Lower lobe of right lung (tissue), 2 donors: Measurements from ENCODE around the gene CCDC146. TPM values are rescaled to one million over a fixed set of nuclear protein-coding genes. Genes with fewer than 3 reads are reported as not detected.
"Not testable (repeated sequence)": the region's sequence is repeated elsewhere in the genome, so short reads cannot be mapped to it uniquely, and the experiment has no call there.

ENCODE experiments used
- ATAC-seq, 2 donors: fragments of 200-7000 bp; cut with Tn5 transposase; one replicate each; pipeline ENCODE4 v1.9.1; 2020 to 2022; ENCODE audit warnings: mild to moderate bottlenecking in 2 of 2, moderate library complexity in 2 of 2
- DNase-seq: peaks from one replicate; pipeline ENCODE4 v3.0.0-alpha.2; 2020
- H3K27ac ChIP-seq: fragments of 200-600 bp; one replicate; pipeline ENCODE4 v1.8.0; 2022
- H3K27me3 ChIP-seq: fragments of 200-600 bp; one replicate; pipeline ENCODE4 v1.8.0; 2022; ENCODE audit warnings: low read depth
- H3K36me3 ChIP-seq: fragments of 200-600 bp; one replicate; pipeline ENCODE4 v1.8.0; 2022; ENCODE audit warnings: mild to moderate bottlenecking
- H3K4me1 ChIP-seq: fragments of 200-600 bp; one replicate; pipeline ENCODE4 v1.8.0; 2022
- H3K4me3 ChIP-seq: fragments of 200-600 bp; one replicate; pipeline ENCODE4 v1.8.0; 2022; ENCODE audit warnings: mild to moderate bottlenecking
- H3K9me3 ChIP-seq: fragments of 200-600 bp; one replicate; pipeline ENCODE4 v1.8.0; 2022
- intact Hi-C: fragments of 100-400 bp; cut with DNase I; formaldehyde crosslinking; loops from one replicate; pipeline ENCODE4 v1.11.0; 2022
- total RNA-seq: library from RNA; stranded (reverse); fragmentation: NEBNext Ultra II Directional; extraction: Animal tissue kit (Norgen Biotek cat#: 25700); gene quantifications from one replicate; pipeline ENCODE4 v1.2.1, GENCODE V29; 2021
- TF ChIP-seq, protein P1 (sequence below): fragments of 200-600 bp; IDR thresholded peaks from one replicate; pipeline ENCODE4 v1.8.0; 2022; ENCODE audit warnings: antibody characterized with exemption, mild to moderate bottlenecking
- donor health status: DM: no; HTN: yes; CAD: no; lungs with severe emphysema.

Gene CCDC146
- total RNA-seq, 1 donor from 2014 or later: 17.3 TPM

DNA sequence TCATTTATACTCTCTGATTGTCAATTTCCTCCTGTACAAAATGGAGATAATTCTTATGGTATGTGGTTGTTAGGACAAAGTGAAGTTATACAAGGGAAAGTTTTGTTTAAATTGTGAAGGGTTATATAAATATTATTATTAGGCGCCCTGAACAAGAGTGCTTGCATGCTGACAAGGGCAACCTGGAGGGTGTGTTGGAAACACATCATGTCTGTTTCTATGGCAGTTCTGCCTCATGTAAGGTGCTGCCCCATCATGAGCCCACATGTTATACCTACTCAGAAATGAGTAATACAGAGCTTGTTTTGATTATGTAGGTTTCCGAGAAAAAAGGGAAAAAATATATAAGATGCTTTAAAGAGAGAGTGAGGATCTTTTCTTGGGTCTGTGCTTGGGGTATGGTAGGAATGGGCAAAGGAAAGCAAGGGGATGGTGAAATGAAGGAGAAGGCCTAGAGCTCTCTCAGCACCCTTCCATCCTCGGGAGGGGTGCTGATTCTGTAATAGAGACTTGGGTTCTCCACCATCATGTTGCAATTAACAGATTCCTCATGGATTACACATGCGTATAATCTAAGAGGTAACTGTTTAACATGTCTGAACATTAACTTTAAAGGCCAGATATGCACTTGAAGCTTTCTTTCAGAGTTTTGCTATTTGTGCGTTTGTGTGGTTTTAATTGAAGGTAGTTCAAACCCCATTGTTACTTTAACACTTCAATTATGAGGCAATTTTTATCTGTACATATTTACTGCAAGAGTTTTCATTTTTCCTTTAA is 33.4 kb downstream of the CCDC146 start:
- H3K36me3 ChIP-seq, H3K4me3 ChIP-seq, H3K9me3 ChIP-seq, H3K4me1 ChIP-seq, ATAC-seq, H3K27ac ChIP-seq, H3K27me3 ChIP-seq, DNase-seq, intact Hi-C loops: not testable (repeated sequence)

GRCh38 chr7:77157034-77157433 is 34.6 kb downstream of the CCDC146 start:
- H3K27me3 ChIP-seq, H3K27ac ChIP-seq, DNase-seq, H3K4me1 ChIP-seq, intact Hi-C loops, H3K36me3 ChIP-seq, H3K4me3 ChIP-seq, H3K9me3 ChIP-seq: not testable (repeated sequence)
- peak; percentile 29 to 41 for ATAC-seq

DNA sequence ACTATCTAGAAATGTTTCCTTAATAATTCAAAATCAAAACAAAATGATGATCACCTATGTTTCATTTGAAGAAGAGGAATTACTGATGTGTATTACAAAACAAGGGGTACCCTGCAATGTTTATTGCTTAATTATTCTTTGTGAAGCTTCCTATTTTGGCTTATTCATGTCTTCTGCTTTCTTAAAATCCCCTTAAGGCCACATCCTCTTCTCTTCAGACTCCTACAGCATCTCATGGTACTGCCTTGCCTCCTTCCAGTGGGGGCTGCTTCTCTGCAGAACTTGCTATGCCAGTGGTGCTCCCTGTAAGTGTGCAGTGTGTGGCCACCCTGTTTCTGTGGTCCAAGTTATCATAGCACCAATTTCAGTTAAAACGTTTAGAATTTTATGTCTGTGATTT is 35.0 kb downstream of the CCDC146 start:
- Histone ChIP-seq H3K27ac (no peak overlapping the region), H3K4me1 (no peaks in the 10 kb centered on the region), H3K27me3 (no peaks in the 10 kb centered on the region), H3K36me3 (no peaks in the 10 kb centered on the region), H3K4me3 (no peak overlapping the region), H3K9me3 (no peaks in the 10 kb centered on the region)
- DNase-seq (peak; percentile 37), ATAC-seq (peak; percentile 68 to 78)
- TF ChIP-seq, protein P1, sequence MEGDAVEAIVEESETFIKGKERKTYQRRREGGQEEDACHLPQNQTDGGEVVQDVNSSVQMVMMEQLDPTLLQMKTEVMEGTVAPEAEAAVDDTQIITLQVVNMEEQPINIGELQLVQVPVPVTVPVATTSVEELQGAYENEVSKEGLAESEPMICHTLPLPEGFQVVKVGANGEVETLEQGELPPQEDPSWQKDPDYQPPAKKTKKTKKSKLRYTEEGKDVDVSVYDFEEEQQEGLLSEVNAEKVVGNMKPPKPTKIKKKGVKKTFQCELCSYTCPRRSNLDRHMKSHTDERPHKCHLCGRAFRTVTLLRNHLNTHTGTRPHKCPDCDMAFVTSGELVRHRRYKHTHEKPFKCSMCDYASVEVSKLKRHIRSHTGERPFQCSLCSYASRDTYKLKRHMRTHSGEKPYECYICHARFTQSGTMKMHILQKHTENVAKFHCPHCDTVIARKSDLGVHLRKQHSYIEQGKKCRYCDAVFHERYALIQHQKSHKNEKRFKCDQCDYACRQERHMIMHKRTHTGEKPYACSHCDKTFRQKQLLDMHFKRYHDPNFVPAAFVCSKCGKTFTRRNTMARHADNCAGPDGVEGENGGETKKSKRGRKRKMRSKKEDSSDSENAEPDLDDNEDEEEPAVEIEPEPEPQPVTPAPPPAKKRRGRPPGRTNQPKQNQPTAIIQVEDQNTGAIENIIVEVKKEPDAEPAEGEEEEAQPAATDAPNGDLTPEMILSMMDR: no peak
- intact Hi-C loops: no loop called here

DNA sequence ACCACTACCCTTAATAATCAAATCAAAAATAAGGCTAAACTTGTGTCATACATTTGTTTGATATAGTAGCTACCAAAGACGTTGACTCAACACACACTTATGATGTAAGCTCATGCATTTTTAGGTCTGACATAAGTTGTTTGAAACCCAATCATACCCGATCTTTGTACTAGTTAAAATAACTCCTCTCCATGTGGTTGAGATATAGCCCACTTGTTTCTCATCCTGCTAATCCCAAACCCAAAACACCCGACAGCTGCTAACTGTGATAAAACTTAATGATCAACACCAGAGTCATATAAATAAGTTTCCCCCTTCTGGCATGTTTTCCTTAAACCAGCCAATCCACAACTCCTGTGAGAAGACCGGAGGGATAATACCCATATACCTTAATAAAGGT is 48.7 kb downstream of the CCDC146 start:
- H3K9me3 ChIP-seq, DNase-seq, H3K4me3 ChIP-seq, H3K27me3 ChIP-seq, intact Hi-C loops, H3K4me1 ChIP-seq, H3K36me3 ChIP-seq, H3K27ac ChIP-seq, ATAC-seq: not testable (repeated sequence)

DNA sequence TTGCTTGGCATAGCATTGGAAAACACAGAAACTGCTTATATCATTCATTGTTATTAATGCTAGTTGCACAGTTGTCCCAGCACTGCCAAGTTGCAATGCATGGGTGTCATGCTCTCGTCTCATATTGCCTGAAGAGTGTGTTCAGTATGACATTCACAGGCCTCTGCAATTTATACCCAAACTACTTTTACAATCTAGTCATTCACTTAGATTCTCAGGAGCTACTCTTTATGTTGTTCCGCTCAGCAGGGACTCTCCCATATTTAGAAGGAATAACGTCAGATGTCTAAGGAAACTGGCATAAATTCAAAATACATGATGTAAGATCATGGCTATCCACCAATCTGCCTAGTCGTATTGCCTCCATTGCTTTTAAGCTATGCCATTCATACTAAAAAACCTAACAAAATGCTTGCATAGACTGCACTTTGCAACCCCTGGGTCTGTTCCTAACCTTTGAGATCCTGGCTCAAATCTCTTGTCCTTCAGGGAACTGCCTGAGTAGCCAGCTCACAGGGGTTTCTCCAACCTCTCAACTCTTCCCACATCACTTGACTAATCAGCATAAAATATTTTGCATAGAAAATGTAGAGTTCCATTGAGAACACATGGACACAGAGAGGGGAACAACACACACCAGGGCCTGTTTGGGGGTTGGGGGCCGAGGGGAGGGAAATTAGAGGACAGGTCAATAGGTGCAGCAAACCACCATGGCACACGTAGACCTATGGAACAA is 50.2 kb downstream of the CCDC146 start:
- intact Hi-C loops, H3K4me3 ChIP-seq, H3K4me1 ChIP-seq, H3K27ac ChIP-seq, H3K36me3 ChIP-seq, H3K27me3 ChIP-seq, H3K9me3 ChIP-seq, DNase-seq, ATAC-seq: not testable (repeated sequence)

DNA sequence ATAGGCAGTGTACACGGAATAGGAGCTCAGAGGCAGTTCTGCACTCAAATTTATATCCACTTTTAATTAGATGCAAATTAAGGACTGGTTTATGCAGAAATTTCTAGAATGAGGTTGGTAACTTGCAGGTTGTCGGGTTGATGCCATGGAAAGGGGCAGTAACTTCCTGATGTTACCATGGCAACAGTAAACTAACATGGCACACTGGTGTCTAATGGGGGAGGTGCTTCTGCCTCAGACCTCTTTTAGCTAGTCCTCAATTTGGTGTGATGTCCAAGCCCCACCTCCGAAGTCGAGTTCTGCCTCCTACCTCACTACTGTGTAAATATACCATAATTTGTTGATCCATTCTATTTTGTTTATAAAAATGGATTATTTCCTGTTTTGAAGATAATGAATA is 52.0 kb downstream of the CCDC146 start:
- ATAC-seq, H3K4me3 ChIP-seq, intact Hi-C loops: not testable (repeated sequence)

DNA sequence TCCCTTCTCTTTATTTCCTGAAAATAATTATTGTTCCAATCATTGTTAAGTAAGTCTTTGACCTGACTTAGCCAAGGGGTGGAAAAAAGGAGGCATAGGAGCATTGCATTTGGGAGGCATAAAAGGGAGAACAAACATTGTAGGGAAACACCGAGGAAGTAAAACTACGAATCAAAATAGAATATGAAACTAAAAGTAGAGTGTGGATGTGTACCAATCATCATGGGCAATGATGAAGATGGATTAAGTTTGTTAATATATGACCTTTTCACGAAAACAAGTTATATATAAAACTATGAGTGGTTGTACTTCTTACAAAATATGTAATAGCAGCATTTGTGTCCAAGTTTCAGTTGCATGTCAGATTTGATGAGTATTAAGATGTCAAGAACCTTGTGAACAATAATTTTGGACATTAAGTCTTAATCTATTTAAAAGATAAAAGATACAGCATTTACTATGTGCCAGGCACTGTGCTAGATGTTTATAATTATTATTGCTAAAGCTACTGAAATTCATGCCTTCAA is 52.9 kb downstream of the CCDC146 start:
- not testable (repeated sequence) for ATAC-seq

More for the DNA sequence above, 52.0 kb downstream of the CCDC146 start:
- not testable (repeated sequence) for H3K27ac ChIP-seq, H3K36me3 ChIP-seq, H3K4me1 ChIP-seq, DNase-seq, H3K9me3 ChIP-seq, H3K27me3 ChIP-seq

GRCh38 chr7:77177321-77177904 is 55.0 kb downstream of the CCDC146 start:
- H3K27ac ChIP-seq, intact Hi-C loops, H3K9me3 ChIP-seq, H3K36me3 ChIP-seq, H3K27me3 ChIP-seq, H3K4me1 ChIP-seq, H3K4me3 ChIP-seq, DNase-seq: not testable (repeated sequence)
- ATAC-seq: peak in 1 of 2 donors; percentile 52

More for the DNA sequence above, 52.9 kb downstream of the CCDC146 start:
- H3K4me3 ChIP-seq, H3K4me1 ChIP-seq, H3K27me3 ChIP-seq, H3K9me3 ChIP-seq, H3K36me3 ChIP-seq, intact Hi-C loops, H3K27ac ChIP-seq, DNase-seq: not testable (repeated sequence)

DNA sequence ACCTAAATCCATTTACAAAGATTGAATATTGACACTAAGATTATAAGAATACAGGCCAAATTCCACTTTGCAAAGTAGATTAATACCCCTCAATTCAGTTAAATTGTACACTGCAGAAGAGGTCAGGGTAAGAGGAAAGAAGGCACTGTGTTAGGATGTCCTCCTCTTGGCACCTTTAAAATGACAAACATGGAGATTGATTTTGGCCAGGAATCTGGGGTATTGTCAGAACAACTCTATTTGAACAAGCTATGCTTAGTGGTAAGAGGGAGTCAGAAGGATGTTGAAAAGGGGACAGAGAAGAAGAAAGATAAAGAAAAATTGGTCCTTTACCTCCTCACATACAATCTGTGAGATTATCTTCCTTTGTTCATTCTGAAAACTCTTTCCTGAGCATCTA is 55.6 kb downstream of the CCDC146 start:
- H3K27ac ChIP-seq, H3K9me3 ChIP-seq, H3K4me3 ChIP-seq, H3K36me3 ChIP-seq, ATAC-seq, H3K27me3 ChIP-seq, H3K4me1 ChIP-seq, intact Hi-C loops, DNase-seq: not testable (repeated sequence)
